ENCODE data around the gene NT5C2.

- no peak for TF ChIP-seq CTCF (IDR thresholded peaks at IDR 0.05)
- no peak for TF ChIP-seq ZFX (IDR thresholded peaks at IDR 0.05; ENCODE audit: borderline replicate concordance)
Measured at GRCh38 chr10:103054621-103055020, 138.5 kb downstream of the NT5C2 start.
